Midbrain (tissue), 1 donor: ENCODE results near the gene CD81.
A peak's percentile ranks its signal among the peaks of the same experiment; 100 is the strongest.
"Not testable (repeated sequence)": the region's sequence is repeated elsewhere in the genome, so short reads cannot be mapped to it uniquely, and the experiment has no call there.

Source experiments
- DNase-seq: peaks from one replicate; lab custom pipeline; 2025; lab: John Stamatoyannopoulos, UW

The CD81 gene, protein sequence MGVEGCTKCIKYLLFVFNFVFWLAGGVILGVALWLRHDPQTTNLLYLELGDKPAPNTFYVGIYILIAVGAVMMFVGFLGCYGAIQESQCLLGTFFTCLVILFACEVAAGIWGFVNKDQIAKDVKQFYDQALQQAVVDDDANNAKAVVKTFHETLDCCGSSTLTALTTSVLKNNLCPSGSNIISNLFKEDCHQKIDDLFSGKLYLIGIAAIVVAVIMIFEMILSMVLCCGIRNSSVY

DNA sequence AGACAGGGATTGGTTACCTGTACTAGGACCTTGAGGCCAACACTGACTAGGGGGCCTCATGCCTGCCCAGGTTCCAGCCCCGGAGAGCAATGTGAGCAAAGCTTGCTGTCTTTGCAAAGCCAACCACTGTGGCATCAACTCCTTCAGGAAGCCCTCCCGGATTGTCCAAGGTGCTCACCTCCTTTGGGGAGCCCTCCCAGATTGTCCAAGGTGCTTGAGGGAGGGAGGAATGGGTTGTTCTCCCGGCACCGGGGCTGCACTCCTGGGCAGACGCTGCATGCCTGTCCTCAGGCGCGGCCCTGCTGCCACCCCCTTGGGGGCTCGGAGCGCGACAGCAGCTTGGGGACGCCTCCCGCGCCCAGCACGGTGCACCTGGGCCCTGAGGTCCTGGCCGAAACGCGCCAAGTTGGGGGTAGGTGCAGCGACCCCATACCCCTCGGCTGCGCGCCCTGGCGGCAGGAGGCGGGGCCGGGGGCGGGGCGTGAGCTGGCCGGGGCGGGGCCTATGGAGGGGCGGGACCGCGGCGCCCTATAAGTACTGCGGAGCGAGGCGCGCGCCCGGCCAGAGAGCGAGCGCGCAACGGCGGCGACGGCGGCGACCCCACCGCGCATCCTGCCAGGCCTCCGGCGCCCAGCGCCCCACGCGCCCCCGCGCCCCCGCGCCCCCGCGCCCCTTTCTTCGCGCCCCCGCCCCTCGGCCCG is at the start of gene CD81:
Gene CD81 (plus strand): TSS at position 560 of the 701 bp plus-strand sequence. CDS start 240 bp downstream, outside the sequence.
- DNase-seq = peak; percentile 71

DNA sequence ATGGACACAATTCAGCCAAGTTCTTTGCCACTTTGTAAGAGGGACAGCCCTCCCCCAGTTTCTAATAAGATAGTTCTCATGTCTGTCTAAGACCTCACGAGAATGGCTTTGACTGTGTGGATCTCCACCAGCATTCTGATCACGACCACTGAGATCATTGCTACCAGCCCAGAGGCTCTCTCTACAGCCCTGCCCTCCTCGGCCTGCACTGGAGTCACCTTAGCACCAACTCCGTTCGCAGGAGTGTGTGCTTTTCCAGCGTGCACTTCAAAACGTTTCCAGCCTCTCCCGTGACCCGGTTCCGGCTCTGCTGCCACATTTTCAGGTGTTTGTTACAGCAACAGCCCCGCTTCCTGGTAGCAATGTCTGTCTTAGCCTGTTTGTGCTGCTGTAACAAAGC is 49.1 kb upstream of the CD81 start:
- peak; percentile 25 for DNase-seq

DNA sequence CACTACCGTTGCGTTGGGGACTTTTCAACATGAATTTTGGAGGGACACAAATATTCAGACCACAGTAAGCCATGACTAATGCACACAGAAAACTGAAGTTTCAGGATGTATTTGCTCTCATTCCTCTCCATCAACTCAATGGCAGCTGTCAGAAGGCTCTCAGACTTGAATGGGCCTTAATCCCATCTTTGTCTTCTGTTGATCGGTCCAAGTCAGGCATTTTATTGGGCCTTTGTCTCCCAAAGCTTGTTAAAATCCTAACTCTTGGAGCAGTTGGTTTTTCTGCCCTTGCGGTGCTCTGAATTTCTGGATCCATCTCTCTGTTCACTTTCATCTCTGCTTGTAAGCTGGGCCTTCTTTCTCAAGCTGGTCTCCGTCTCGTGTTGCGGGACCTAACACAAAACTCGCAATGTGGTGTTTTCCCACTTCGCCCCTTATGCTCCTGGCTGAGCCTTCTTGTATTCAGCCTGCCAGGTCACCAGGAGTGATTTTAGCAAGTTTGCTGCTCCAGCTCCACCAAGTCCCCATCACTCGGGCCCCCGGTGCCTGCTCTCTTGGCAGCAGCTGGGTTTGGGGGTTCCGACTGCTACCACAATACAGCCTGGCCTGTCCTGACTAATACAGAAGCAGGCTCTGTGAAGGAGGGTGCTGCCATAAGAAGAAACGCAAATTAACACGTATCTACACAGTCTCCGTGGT is 48.3 kb upstream of the CD81 start:
- no peak for DNase-seq

DNA sequence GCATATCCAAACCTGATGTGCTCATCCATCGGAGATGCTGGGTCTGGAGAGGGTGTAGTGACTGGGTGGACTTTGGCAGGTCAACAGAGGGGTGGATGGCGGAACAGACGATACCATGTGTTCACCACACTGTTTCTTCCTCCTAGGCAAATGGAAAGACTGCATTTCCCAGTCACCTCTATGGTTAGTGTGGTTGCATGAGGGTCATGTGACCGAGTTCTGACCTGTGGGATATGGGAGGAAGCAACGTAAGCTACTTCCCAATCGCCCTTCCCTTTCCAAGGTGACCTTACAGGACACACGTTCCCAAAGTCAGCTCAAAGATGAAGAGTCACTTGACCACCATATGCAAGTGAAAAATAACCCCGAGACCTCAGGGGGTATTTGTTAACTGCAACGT is 47.6 kb upstream of the CD81 start:
- DNase-seq = no peak

DNA sequence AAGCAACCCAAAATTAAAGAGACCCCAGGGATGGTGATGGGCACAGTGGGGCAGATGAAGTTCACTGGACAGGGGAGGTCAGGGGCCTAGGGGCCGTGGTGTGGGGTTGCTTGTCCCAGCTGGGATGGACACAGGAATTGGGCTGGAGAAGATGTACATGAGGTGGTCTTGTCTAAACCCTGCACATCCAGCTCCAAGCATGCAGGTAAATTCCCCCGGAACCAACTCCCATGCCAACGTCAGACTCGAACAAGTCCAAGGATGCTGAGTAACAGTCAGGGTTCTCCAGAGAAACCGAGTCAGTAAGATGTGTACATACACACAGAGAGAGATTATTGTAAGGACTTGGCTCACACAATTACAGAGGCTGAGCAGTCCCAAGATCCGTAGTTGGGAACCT is 46.4 kb upstream of the CD81 start:
- DNase-seq = no peak

DNA sequence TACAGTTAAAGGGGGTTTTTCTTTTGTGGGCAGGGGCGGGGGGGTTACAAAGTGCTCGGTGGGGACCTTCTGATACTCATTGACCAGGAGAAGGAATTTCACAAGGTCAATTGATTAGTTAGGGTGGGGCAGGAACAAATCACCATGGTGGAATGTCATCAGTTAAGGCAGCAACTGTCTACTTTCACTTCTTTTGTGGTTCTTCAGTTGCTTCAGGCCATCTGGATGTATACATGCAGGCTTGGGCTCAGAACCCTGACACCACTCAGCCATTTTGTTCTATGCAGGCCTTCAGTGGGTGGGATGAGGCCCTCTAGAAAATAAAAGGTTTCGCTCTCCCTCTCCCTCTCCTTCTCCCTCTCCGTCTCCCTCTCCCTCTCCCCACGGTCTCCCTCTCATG is 45.7 kb upstream of the CD81 start:
- no peak for DNase-seq

DNA sequence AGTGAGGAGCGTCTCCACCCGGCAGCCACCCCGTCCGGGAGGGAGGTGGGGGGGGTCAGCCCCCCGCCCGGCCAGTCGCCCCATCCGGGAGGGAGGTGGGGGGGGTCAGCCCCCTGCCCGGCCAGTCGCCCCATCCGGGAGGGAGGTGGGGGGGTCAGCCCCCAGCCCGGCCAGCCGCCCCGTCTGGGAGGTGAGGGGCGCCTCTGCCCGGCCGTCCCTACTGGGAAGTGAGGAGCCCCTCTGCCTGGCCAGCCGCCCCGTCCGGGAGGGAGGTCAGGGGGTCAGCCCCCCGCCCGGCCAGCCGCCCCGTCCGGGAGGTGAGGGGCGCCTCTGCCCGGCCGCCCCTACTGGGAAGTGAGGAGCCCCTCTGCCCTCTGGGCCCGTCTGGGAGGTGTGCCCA is 44.5 kb upstream of the CD81 start:
- not testable (repeated sequence) for DNase-seq

DNA sequence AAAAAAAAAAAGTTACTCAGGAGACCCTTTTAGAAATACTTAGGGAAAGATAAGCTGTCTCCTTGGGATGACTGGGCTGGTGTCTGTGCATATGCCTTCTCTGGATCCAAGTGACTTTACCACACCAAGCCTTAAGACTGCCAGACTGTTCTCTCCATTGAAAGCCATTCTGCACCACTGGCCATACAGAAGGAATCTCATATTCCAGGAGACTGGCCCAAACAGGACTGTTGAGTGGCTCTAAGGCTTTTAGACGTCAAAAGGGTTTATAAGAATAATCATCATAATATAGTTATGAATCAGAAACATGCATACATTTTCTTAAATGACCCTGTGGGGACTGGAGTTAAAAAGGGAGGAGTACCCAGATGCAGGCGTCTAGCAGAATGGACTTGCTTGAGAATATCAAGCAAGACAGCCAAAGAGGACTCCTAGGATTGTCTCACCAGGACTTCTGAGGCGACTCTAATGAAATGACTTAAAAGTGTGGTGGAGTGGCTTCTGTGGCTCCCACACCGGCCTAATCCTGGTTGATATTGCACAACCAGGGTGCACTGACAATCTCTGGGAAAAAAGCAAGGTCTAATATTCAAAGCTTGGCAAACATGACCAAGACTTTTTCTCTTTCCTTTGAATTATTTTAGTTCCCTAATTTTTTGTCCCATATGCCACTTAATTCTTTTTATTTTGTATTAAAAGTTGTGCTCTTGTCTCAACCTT is 43.5 kb upstream of the CD81 start:
- not testable (repeated sequence) for DNase-seq

DNA sequence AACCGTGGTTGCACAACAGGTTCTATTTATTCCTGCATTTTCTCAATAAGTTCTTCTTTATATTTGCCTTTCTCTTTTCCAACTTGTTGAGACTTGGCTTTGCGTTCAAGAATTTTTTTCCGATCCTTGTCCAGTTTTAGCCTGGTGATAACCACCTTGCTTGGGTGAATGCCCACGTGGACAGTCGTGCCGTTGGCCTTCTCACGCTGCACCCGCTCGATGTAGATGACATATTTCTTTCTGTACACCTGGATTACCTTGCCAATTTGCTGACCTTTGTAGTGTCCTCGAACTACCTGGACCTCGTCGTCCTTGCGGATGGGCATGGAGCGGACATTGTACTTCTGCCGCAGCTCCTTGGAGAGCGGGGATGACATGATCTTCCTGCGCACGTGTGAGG is 41.8 kb upstream of the CD81 start:
- not testable (repeated sequence) for DNase-seq

DNA sequence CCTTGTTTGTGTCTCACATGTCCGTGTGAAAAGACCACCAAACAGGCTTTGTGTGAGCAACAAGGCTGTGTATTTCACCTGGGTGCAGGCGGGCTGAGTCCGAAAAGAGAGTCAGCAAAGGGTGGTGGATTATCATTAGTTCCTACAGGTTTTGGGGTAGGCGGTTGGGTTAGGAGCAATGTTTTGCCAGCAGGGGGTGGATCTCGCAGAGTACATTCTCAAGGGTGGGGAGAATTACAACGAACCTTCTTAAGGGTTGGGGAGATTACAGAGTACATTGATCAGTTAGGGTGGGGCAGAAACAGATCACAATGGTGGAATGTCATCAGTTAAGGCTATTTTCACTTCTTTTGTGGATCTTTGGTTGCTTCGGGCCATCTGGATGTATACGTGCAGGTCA is 38.4 kb upstream of the CD81 start:
- not testable (repeated sequence) for DNase-seq

DNA sequence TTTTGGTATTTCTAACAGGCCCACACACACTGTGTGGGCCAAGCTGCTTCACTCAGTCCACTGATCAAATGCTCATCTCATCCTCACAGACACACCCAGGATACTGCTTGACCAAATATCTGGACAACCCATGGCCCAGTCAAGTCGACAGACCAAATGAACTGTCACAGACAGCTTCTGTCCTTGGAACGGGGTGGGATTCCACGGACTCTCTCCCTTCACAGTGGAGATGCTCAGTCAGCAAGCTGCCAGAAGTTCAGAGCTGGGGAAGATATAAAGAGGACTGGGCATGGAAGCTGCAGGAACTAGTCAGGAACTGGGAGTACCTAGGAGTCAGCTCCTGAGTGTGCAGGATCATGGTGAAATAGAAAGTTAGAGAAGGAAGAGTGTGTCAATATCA is 34.6 kb upstream of the CD81 start:
- no peak for DNase-seq

DNA sequence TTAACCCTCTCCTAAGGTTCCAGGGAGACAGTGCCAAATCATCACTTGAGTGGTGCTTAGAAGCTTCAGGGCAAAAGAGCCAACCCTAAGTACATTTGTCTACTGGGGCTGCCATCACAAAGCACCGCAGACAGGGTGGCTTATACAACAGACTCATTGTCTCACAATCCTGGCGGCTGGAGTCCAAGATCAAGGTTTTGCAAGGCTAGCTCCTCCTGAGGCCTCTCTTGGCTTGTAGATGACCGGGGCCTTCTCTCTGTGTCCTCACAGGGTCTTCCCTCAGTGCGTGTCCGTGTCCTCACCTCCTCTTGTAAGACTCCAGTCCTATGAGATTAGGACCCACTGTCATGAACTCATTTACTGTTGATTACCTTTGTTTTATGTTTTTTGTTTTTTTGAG is 34.1 kb upstream of the CD81 start:
- no peak for DNase-seq

DNA sequence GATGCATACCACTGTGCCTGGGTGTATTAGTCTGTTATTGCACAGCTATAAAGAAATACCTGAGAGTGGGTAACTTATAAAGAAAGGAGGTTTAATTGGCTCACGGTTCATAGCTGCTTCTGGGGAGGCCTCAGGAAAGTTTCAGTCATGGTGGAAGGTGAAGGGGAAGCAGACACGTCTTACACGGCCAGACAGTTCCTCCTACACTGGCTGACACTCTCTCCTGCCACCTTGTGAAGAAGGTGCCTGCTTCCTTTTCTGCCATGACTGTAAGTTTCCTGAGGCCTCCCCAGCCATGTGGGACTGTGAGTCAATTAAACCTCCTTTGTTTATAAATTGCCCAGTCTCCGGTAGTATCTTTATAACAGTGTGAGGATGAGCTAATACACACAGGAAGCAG is 33.6 kb upstream of the CD81 start:
- DNase-seq = no peak

DNA sequence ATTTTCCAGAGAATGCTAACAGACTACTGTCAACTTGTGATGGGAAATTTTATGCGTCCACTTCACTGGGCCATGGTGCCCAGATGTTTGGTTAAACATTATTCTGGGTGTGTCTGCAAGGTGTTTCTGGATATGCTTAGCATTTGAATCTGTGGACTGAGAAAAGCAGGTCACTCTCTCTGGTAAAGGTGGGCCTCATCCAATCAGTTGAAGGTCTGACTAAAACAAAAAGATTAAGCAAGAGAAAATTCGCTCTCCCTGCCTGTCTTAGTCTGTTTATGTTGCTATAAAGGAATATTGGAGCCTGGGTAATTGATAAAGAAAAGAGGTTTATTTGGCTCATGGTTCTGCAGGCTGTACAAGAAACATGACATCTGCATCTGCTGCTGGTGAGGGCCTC is 32.1 kb upstream of the CD81 start:
- DNase-seq = no peak

DNA sequence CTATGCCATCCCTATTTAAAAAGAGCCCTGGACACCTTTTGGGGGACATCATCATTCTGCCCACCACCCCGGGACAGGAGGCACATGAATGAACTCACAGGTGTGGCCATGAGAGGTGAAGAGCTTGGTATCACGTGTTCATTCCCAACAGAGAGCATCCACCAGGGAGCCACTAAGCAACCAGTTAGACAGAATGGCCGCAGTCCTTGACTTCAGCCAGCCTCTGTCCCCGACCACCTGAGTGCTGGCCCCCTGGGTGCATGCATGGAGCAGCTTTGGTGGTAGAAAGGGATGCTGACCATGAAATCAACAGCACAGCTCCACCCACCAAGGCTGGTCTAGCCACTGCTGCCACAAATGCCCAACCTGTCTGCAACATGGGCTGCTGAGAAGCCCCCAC is 31.1 kb upstream of the CD81 start:
- no peak for DNase-seq

DNA sequence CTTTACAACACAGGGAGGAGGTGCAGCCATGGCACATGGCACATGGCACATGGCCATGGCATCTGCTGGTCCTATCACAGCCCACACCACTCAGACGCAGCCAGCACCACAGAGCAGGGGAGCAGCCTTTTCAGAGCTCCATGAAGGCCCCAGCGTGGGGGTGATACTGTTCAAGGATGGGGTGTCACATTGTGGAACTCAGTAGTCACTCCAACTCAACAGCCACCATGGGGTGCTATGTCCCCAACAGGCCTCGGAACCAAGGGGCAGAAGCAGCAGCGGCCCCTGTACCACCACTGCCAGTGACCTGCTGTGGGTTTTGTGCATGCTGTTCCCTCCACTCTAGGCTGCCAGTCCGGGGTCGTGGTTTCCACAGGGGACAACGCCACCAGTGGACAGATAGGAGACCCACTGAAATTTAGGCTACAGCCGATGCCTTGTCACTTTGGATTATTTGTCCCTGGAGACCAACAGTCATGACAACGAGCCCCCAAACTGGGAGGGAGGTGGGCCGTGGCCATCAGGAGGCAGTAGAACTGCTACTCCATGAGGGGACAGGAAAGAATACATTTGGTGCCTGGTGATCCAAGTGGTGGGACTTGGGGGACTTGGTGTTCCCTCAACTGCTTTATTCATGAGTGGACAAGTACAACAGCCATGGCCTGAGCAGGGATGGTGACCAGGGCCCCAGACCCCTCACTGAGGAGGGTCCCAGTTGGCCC is 30.4 kb upstream of the CD81 start:
- no peak for DNase-seq

DNA sequence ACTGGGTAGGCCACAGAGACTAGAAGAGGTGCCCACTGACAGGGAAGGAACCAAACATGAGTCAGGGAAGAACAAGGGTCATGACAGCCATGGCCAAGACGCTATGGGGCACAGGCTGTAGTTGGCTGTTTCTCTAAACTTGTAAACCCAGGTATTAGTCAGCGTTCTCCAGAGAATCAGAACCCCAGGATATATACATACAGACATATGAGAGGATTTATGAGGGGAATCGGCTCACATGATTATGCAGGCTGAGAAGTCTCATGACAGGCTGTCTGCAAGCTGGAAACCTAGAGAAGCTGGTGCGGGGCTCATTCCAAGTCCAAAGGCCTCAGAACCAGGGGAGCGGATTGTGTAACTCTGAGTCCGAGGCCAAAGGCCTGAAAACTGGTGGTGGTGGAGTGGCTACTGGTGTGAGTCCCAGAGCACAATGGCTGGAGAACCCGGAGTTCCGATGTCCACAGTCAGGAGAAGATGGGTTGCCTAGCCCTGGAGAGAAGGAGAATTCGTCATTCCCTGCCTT is 29.7 kb upstream of the CD81 start:
- DNase-seq = no peak

DNA sequence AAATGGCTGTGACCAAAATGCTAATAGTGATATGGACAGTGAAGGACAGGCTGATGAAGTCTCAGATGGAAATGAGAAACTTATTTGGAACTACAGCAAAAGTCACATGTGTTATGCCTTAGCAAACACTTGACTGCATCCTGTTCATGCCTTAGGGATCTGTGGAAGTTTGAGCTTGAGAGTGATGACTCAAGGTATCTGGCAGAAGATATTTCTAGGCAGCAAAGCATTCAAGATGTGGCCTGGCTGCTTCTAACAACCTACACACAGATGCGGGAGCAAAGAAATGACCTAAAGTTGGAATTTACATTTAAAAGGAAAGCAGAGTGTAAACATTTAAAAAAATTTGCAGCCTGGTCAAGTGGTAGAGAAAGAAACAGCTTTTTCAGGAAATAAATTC is 28.1 kb upstream of the CD81 start:
- no peak for DNase-seq

DNA sequence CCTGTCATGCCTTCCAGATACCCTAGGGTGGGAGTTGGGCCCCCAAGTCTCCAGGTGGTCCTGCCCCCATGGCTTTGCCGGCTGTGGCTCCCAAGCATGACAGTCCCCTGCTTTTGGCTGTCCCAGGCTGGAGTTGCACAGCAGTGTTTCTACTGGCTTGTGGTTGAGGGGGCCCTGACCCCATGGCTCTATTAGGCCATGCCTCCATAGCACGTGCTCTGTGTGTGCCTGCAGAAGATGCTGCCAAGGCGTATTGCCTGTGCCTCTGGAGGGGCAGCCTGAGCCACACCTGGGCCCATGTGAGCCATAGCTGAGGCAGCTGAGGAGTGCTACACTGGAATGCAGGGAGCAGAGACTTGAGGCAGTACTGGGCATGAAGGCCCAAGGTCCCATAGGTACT is 25.4 kb upstream of the CD81 start:
- DNase-seq = no peak

DNA sequence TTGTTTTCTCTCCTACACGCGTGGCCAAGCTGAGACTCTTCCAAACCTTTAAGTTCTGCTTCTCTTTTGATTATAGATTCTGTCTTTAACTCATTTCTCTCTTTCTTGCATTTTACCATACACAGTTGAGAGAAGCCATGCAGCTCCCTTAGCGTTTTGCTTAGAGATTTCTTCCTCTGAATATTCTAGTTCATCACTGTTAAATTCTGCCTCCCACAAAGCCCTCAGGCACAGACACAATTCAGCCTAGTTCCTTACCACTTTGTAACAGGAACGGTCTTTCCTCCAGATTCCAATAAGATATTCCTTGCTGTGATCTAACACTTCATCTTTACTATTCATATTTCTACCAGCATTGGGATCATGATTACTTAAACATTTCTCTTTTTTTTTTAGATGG is 24.7 kb upstream of the CD81 start:
- DNase-seq = no peak

DNA sequence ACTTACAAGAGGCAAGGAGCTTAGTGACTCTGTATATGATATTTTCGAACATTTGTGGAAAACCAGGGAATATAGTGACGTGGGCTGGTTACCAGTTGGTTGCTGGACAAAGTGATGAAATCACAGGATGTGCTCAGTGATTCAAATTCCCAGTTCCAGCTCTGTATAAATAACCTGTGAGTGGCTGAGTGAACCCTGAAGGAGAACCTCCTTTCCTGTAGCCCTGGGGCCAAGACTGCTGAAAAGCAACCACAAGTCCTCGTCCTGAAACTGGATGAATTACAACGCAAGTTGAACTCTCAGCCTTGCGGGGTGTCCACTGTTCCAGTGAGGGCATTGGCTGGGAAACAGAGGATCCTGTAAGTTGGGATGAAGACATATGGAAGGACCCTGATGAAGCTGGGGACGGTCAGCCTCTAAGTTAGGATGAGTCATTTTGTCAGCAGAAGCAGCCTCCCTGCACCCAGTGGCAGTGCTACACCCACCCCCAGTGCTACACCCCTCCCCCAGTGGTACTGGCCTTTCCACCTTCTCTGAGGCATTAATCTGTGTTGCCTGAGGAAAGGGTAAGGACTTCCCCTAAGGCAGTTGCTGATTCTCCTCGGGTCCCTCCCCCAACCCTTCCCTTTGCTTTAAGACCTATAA is 22.0 kb upstream of the CD81 start:
- DNase-seq = no peak
